Left renal pelvis (tissue), 4 donors: ENCODE results near the gene SH3PXD2B. TPM values are rescaled to one million over a fixed set of nuclear protein-coding genes. Genes with fewer than 3 reads are reported as not detected.
"Not testable (repeated sequence)": the region's sequence is repeated elsewhere in the genome, so short reads cannot be mapped to it uniquely, and the experiment has no call there.

Source experiments
- DNase-seq, 4 donors: peaks; one replicate each; pipeline ENCODE4 v3.0.0-alpha.2; 2013; ENCODE audit warnings: low read depth in 4 of 4, low spot score in 3 of 4
- polyA plus RNA-seq, 4 donors: library from polyadenylated mRNA; unstranded; fragments of 120-200 nt; gene quantifications; one replicate each; pipeline ENCODE4 v1.2.1, GENCODE V29; 2013; ENCODE audit not compliant: insufficient read length in 4 of 4

SH3PXD2B gene
- polyA plus RNA-seq, 4 donors = 28.2 to 63.9 (median 35.1) TPM

DNA sequence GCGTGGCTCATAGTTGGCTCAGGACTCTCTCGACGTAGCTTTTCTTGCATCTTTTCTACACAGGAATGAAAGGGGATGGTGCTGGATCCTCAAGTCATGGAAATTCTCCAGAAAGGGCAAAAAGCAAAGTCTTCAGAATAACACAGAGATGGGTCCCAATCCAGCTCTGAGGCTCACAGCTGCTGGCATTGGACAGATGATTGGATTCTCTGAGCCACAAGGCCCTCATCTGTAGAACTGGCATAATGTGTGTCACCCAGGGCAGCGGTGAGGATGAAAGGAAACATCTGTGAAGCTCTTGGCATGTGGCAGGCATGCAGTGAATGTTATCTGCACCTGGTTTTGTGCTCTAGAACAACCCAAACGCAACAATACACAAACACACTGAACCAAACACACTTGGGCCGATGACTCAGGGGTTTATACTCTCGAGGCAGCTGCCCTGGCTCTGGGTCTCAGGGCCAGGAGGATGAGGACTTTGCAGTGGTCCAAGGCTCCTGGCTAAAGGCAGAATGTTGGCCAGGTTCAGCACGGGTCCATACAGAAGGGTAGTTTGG is 106.8 kb downstream of the SH3PXD2B start:
- no peak for DNase-seq

DNA sequence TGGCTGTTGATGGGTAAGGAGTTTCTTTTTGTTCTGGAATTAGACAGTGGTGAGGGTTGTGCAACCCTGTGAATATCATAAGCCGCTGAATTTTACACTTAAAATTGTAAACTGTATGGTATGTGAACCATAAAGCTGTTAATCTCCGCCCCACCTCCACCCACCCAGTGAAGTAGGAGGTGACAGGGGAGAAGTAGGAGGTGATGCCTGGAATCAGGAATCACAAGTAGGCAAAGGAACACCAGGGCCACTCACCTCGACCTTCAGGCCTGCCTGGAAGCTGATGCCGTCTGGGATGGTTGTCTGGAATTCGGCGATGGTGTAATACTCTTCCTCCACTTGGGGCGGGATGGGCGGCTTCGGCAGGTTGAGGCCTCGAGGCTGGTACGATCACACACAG is 108.4 kb downstream of the SH3PXD2B start:
- no peak for DNase-seq

DNA sequence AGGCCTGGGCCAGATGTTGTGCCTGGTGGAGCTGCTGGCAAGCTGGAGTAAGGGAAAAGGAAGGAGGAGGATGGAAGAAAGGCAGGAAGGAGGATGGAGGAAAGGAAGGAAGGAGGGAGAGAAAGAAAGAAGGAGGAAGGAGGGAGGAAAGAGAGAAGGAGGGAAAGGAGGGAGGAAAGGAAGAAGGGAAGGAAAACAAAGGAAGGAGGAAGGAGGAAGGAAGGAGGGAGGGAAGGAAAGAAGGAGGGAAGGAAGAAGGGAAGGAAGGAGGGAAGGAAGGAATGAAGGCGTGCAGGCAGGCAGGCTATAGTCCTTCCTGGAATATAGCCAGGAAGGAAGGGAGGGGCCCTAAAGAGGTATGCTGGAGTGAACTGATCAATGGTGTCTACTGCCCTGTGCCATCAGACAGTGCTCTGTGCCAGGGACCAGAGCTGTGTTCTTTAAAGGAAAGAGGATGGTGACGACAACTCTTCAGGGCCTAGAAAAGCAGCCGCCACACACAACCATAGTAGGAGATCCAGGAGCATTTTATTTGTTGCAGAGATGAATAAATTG is 109.4 kb downstream of the SH3PXD2B start:
- DNase-seq = no peak

DNA sequence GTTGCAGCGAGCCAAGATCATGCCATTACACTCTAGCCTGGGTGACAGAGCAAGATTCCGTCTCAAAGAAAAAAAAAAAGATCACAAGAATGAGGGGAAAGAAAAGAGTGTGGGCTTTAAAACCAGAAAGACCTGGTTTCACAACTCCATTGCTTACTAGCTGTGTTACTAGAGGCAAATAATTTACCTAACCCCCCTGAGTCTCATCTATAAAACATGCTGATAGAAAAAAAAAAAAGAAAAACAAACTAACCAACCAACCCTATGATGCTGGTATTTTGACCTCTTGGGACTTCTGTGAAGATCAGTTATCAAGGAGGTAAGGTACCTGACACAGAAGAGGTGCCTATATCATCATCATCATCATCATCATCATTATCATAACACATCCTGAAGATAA is 110.6 kb downstream of the SH3PXD2B start:
- DNase-seq = no peak

DNA sequence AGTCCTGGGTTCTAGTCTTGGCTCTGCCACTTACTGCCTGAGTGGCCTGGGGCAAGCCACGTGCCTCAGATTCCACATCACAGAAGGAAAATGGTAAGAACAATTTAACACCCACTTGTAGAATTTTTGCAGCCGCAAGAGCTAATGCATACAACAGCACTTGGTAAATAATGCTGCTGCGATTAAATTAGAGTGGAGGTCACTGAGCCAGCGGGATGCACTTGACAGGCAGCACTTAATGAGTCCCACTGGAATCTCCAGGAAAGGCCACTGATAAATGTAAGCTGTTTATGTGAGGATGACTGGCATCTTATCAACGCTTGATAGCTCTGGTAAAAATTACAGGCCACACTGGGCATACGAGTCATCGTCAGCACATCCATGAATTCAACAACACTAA is 111.4 kb downstream of the SH3PXD2B start:
- no peak for DNase-seq

DNA sequence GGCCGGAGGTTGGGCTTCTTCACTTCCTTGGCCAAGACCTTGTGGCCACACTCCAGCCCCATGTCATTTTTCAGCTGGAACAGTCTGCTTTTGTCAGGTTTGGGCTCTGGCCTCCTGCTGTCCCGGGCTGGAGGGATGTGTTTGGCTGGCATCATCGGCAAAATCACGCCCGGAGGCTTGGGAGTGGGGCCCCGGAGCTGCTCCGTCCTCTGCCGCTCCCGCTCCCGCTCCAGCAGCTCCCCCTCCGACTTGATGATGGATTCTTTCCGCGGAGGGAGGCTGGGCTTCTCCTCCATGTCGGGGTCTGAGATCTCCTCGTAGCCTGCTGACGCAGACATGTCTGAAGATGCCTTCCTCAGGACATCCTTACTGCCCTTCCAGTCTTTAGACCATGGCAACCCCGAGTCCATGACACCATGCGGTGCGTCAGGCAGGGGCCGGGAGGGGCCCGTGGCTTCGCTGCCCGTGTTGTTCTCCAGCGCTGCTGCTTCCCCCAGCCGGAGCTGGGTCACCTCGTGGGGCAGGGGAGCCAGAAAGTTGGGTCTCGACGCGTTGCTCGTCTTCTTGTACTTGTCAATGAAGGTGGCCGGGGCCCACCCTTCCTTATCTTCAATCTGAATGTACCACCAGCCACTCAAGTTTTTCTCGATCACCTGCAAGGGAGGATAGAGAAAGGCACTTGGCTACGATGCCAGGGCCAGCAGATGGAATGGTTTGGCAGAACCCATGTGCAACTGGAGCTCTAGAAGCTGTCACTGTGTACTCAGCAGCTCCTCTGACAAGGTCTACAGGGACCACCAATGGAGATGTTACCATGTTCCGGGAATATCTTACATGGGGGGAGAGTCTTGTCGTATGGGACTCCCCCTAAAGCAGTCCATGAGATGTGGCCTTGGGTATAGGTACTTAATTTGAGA is 114.8 kb downstream of the SH3PXD2B start:
- DNase-seq = no peak

DNA sequence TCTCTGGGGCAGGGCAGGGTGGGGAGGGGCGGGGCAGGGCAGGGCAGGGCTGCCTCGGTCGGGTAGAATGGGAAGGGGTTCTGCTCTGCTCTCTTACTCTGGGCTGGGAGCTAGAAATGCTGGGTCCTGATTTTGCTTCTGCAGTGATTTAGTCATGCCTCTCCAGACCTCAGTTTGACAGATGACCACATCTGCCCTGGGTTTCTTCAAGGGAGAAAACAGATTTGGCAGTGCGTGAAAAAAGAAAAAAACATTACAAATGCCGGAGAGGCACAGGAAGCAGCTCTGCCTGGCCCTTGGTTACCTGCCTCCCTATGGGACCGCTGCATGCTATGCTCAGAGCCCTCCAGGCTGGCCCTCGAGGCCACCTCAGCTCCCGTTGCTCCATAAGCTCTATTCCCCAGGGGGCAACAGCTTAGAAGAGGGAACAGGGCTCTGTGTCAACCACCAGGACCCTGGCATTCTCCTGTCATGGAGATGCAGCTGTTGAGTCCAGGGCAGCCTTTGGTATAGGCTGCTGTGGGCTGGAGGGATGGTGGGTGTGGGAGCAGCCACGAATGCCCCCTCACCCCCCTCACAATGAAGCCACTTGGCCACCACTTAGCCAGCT is 117.5 kb downstream of the SH3PXD2B start:
- DNase-seq = no peak

DNA sequence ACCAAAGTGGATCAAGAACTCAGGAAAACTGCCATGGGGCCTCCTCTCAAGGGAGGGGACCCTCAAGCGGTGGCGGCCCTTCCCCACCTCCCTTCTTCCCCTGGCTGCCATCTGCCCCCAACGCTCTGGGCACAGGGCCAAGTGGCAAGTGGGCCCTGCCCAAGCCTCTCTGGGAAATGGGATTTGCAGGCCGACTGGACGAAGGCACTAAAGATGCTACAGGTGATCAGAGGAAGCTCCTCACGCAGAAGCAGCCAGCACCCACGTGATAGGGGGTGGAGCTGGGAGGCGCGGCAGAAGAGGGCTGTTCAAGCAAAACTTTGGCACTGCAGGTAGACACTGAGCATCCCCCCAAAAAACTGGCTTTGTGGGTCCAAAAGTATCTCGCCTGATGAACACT is 118.1 kb downstream of the SH3PXD2B start:
- no peak for DNase-seq

DNA sequence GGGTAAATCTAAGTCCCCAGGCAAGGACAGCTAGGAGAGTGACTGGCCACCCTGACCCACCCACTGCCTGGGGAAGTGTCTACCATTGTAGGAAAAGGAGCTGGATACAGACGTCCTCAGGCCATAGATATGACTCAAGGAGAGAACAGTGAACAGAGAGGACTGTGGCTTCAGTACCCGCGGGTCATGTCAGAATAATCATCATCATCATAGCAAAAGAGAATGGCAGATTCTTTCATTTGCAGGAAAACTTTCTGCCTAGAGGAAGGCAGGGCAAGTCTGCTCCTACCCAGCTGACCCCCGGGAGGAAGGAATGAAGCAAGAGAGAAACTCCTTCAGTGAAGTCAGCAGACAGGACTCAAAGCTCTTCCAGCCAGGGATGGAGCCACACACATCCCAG is 118.6 kb downstream of the SH3PXD2B start:
- no peak for DNase-seq

DNA sequence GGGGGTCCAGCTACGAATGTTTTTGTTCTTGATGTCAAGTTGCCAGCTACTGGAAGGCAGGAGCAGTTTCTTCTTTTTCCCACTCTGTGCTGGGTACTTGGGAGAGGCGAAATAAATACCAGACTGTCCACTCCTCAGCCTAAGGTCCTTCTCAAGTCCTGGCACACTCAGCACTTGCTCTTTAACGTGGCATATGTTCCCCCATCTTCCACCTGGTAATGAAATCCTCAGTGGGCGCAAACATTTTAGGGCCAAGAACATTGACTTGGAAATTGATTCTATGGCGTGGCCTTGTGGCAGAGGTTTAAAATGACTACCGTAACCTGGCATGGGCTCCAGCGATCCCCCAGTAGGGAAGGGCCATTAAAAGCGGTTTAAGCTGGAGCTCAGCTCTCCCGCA is 119.7 kb downstream of the SH3PXD2B start:
- DNase-seq = no peak

DNA sequence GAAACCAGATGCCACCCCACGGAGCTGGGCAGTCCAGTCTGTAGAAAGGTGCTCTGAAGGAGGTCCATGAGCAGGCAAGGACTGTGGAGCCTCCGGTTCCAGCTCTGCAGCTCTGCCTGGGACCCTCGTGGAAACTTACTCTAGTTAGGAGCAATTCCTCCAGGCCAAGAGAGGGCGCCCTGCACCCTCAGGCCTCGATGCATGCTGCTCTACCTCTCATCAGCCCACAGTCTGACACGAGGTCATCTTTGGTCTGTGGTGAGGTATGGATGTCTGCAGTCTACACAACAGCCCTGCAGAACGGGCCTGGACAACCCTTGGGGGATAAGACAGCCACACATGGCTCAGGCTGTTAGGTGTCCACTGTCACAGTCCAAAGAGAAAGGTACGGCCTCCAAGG is 120.1 kb downstream of the SH3PXD2B start:
- no peak for DNase-seq

DNA sequence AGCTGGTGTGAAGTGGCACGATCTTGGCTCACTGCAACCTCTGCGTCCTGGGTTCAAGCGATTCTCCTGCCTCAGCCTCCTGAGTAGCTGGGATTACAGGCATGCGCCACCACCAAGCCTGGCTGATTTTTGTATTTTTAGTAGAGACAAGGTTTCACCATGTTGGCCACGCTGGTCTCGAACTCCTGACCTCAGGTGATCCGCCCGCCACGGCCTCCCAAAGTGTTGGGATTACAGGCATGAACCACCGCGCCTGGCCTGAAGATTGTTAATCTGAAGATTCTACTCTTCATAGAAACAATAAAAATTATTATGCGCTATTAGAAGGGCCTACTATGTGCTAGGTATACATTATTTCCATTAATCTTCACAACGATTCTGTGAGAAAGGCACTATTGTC is 127.4 kb downstream of the SH3PXD2B start:
- DNase-seq = not testable (repeated sequence)

DNA sequence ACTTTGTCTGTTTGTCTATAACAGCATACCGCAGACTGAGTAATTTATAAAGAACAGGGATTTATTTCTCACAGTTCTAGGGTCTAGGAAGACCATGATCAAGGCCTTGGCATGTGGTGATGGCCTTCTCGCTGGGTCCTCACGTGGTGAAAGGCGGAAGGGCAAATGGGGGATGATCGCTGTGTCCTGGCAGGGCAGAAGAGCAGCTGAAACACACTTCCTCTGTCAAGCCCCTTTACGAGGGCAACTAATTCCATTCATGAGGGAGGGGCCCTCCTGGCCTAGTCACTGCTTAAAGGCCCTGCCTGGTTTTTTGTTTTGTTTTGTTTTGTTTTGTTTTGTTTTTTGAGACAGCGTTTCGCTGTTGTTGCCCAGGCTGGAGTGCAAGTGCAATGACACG is 128.9 kb downstream of the SH3PXD2B start:
- DNase-seq = no peak

DNA sequence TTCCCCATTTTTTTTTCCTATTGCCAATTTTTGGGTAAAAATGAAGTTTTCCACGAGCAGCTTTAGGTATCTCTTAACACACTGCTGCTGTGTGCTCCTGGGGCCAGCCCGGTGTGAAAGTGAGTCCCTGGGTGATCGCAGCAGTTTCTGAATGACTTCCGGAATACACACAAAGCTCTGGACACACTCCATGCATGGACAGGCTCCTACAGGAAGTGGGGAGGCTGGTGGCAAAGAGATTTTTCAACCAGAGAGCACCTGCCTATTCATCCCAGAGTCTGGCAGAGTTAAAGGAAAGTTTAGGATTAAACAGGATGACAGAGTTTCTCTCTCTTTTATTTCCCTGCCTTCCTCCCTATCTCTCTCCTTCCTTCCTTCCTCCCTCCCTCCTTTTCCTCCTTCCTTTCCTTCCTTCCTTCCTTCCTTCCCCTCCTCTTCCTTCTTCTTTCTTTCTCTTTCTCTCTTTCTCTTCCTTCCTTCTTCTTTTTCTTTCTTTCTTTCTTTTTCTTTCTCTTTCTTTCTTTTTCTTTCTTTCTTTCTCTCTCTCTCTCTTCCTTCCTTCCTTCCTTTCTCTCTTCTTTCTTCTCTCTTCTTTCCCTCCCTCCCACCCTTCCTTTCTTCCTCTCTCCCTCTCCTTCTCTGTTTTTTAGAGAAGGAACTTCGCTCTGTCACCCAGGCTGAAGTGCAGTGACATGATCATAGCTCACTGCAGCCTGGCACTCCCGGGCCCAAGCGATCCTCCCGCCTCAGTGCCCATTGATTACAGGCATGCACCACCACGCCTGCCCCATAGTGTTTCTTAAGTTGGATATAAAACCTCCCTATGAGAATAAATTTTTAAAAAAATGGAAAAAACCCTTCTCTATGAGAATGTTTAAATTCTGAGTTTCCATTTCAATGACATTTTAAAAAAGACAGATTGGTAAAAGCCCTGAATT is 132.0 kb downstream of the SH3PXD2B start:
- DNase-seq = peak in 2 of 4 donors; percentile 5 to 10

DNA sequence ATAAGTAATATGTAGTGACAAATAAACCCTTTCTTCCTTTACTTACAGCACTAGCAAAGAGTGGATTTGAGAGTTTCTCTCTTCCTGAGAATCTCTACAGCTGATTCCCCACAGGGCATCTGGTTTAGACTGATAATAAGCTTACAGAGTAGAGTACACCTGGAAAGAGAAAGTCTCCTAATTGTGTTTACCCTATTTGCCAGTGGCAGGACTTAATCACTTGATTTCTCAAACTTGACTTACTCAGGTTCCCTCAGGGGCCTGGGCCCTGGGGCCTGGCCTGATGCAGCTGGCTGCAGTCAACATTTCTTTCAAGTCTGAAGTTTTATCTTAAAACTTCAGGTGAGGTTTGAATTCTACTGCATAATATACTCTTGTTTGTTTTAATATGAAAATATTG is 132.7 kb downstream of the SH3PXD2B start:
- DNase-seq = no peak

DNA sequence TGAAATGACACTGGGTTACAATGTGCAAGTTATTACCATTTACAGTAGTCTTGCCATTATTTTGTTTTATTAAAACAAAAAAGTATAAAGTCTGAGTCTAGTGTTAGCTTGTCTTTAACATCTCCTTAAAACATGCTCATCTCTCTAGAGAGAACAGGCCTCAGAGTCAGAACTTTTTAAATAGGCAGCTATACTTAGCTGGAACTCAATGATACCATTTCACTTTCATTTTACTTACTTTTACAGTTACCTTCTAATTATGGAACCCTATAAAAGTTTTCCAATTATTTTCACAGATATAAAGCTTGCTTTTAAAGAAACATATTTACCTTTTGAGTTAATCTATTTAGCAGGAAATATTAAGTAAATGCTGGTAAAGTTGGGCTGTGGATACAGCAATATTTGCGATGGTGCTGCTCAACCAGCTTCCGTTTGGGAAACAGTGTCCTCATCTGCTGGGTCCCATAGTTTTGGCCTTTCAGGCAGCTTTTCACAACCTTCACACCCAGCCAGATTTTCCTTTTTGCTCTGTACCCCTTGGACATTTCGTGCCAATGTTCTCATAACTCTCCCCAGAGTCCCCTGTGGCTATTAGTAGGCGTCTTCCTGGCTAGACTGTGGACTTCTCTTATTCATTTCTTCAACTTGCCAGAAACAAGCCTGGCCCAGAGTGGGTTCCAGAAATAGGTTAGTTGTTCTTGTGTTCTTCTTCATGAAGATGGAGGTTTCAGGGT is 134.4 kb downstream of the SH3PXD2B start:
- no peak for DNase-seq

DNA sequence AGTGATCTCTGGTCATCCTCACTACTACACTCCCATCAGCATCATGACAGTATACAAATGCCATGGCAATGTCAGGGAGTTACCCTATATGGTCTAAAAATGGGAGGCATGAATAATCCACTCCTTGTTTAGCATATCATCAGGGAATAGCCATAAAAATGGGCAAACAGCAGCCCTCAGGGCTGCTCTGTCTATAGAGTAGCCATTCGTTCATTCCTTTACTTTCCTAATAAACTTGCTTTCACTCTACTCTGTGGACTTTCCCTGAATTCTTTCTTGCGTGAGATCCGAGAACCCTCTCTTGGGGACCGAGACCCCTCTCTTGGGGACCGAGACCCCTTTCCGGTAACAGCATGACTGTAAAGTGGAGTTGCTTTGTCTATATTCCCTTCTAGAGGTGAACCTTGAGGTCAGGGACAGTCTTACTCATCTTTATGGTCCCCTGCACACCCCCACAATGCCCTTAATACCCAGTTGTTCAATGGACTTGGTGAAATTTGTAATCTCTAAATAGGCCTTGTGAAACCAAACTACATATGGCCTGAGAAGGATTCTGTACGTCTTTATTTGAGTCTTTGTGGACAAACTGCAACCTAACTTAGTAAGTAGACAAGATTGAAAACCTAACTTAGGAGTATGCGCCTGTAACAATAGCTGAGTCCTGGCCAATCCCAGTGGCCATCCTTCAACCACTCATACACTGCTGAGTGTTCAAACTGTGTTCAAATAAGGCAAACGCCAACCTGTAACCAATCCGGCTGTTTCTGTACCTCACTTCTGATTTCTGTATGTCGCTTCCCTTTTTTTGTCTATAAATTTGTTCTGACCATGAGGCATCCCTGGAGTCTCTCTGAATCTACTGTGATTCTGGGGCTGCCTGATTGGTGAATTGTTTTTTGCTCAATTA is 138.5 kb downstream of the SH3PXD2B start:
- DNase-seq = no peak

DNA sequence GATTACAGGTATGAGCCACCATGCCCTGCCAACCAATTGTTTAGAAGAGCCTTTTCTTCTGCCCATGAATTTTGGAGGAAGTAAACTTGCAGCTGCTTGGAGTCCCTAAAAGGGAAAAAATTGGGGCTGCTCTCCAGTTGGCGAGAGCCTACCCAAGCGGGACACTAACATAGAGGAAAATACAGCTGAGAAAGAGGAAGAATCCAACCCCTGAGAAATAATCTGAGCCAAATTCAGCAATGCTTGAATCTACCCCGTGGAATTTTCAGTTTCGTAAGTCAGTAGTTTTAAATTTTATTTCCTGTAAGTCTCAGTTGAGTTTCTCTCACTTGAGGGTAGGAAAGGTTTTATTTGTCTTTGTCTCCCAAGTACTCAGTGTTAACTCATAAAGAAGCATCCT is 140.4 kb downstream of the SH3PXD2B start:
- no peak for DNase-seq

DNA sequence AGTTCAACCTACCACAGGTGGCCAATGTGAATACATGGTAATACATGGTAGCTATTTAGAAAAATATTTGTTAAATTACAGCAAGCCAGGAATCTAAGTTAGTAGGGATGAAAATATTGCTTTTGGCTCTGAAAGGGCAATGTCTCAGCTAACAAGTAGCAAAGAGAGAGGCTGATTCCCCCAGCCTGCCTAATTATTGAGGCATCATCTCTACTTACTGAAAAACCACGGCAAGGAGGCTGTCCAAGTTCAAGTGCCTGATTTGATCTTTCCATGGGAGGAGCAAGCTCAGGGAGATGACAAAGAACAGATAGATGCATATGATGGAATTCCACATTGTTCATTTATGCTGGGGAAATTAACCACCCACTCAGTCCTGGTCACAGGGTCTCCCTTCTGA is 142.0 kb downstream of the SH3PXD2B start:
- DNase-seq = no peak
